Astrocyte of the cerebellum (primary cell): ENCODE measurements around the gene PLEKHA3.

Source experiments
- DNase-seq: peaks from one replicate; pipeline ENCODE4 v3.0.0-alpha.2; 2011; ENCODE audit warnings: low read depth
- H3K4me3 ChIP-seq: 2 replicates; pipeline ENCODE4 v1.5.1; 2011; ENCODE audit warnings: mild to moderate bottlenecking, low read depth, low read length, moderate library complexity
- in situ Hi-C: cut with HindIII; loops from 2 replicates; pipeline ENCODE4 v1.10.0; 2017; ENCODE audit warnings: low sequenced_read_pairs
- TF ChIP-seq, protein P1 (sequence below): IDR thresholded peaks from 2 replicates; pipeline ENCODE4 v1.5.1; 2012; ENCODE audit warnings: low read length, low read depth, moderate library complexity, mild to moderate bottlenecking; ENCODE audit errors: missing control alignments

Gene PLEKHA3

GRCh38 chr2:178478439-178479274 lies 1.6 kb upstream of the PLEKHA3 start, which contains the start of gene FKBP7:
TSS of gene FKBP7 (minus strand) at chr2:178478600. CDS start at chr2:178478499, 101 bp downstream.
- in situ Hi-C loops, result no loop called here
- DNase-seq, result peak; percentile 51
- H3K4me3 ChIP-seq, result peak within 1 kb of the TSS; percentile 69
- TF ChIP-seq, protein P1, sequence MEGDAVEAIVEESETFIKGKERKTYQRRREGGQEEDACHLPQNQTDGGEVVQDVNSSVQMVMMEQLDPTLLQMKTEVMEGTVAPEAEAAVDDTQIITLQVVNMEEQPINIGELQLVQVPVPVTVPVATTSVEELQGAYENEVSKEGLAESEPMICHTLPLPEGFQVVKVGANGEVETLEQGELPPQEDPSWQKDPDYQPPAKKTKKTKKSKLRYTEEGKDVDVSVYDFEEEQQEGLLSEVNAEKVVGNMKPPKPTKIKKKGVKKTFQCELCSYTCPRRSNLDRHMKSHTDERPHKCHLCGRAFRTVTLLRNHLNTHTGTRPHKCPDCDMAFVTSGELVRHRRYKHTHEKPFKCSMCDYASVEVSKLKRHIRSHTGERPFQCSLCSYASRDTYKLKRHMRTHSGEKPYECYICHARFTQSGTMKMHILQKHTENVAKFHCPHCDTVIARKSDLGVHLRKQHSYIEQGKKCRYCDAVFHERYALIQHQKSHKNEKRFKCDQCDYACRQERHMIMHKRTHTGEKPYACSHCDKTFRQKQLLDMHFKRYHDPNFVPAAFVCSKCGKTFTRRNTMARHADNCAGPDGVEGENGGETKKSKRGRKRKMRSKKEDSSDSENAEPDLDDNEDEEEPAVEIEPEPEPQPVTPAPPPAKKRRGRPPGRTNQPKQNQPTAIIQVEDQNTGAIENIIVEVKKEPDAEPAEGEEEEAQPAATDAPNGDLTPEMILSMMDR, result peak; percentile 67

DNA sequence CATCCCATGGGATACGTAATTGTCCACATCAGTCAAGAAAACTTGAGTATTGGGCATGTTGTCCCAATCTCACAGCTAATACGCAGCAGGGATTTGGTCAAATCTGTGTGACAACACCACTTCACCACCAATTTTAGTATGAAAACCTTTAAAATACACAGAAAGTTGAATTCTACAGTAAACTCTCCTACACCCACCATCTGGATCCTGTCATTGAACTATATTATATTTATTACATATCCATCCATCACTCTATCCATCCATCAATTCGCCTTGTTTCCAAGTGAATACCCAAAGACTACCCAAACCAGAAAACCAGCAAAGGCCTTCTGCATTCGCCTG lies 1.0 kb upstream of the PLEKHA3 start:
- DNase-seq, result no peak
- TF ChIP-seq, protein P1, result no peak
- peak overlapping the region; percentile 69 for H3K4me3 ChIP-seq
- in situ Hi-C loops, result no loop called here

DNA sequence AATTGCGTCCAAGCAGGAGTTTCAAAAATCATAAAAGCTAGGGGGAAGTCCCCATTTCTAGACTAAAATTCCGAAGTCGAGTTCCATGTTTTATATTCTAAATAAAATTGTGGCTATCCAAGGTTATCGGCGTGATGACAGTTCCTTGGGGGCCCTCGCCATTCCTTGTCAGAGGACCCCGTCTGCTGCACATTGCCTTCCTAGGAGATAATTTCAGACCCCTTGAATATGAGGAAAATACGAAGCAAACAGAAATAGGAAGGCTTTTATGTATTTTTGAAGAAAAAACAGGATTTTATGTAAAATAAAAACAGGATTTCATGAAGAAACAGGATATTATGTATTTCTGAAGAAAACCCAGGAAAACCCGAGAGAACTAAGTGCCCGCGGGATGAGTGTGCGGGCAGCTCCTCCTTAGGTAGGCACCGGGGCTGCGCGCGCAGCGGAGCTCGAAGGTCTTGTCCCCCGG lies 465 bp upstream of the PLEKHA3 start:
- DNase-seq, result no peak
- peak overlapping the region; percentile 72 for H3K4me3 ChIP-seq
- TF ChIP-seq, protein P1, result no peak
- in situ Hi-C loops, result no loop called here

GRCh38 chr2:178482437-178482836 lies 2.2 kb downstream of the PLEKHA3 start:
- DNase-seq, result no peak
- TF ChIP-seq, protein P1, result no peak
- in situ Hi-C loops, result no loop called here
- H3K4me3 ChIP-seq, result no peak overlapping the region

DNA sequence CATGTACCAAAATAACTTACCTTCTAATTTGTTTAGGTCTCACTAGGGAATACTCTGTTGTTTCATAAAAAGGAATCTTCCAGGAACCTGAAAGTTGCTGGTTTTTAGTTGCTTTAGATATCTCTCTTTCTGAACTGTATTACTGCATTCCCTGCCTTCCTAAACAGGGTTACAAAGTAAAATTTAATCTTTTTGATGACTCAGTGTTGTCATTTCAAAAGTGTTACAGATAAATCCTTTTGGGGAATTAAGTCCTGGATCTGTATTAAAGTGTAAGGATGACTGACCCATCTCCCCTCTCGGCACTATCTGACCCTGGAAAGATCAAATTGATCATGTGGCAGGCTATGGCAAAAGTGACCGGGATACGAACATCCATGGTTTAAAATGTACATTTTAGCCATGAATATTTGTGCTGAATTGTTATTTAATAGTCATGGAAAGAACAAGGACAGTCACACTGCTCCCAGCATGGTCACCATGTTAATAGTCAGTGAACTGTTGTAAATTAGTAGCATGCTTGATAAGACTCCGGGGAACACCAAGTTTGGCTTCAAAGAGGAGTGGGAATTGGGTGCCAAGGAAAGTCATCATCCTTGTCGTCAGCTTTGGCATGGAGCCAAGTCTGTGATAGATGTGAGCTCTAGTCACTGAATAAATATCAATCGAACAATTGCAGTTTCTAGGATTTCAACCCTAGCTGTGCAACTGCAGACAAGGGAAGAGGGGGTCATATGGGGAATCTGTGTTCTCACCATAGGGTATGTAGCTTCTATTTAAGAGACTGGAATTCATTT lies 4.2 kb downstream of the PLEKHA3 start:
- H3K4me3 ChIP-seq, result no peak overlapping the region
- in situ Hi-C loops, result no loop called here
- TF ChIP-seq, protein P1, result no peak
- DNase-seq, result no peak

DNA sequence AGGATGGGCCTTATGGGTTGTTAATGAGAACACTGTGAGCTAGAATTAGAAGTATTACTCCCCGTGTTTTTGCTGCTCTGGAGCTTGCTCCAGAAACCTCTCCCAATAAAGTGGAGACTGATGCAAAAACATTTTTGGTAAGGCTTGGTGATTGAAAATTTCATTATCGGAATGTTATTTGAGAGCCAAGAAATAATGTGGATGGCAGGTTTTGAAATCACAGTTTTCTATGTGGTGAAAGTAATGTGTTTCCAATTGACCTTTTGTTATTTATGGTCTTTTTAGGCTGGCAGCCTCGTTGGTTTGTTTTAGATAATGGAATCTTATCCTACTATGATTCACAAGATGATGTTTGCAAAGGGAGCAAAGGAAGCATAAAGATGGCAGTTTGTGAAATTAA lies 5.1 kb downstream of the PLEKHA3 start:
- in situ Hi-C loops, result no loop called here
- TF ChIP-seq, protein P1, result no peak
- DNase-seq, result no peak
- H3K4me3 ChIP-seq, result no peak overlapping the region
